HG02884 (cell line): ENCODE data around the gene MFAP4.

ENCODE experiments used
- ATAC-seq: cut with Tn5 transposase; IDR thresholded peaks from one replicate; pipeline ENCODE4 v1.9.1; 2021; ENCODE audit warnings: mild to moderate bottlenecking, moderate library complexity; ENCODE audit not compliant: unreplicated experiment

MFAP4 gene

GRCh38 chr17:19386974-19387920 lies at the start of gene MFAP4:
Gene MFAP4, minus strand, starts transcription at chr17:19387190. Its CDS starts 35 bp downstream, at chr17:19387155.
- ATAC-seq = no peak

GRCh38 chr17:19433727-19434340 lies 46.8 kb upstream of the MFAP4 start:
- ATAC-seq = no peak

GRCh38 chr17:19433255-19433654 lies 46.3 kb upstream of the MFAP4 start:
- no peak for ATAC-seq

GRCh38 chr17:19431691-19432090 lies 44.7 kb upstream of the MFAP4 start:
- no peak for ATAC-seq

- ATAC-seq = no peak
Observed at GRCh38 chr17:19426631-19427030, 39.6 kb upstream of the MFAP4 start.

GRCh38 chr17:19424934-19425868 lies 38.2 kb upstream of the MFAP4 start:
- no peak for ATAC-seq

- no peak for ATAC-seq
Observed at GRCh38 chr17:19421926-19422325, 34.9 kb upstream of the MFAP4 start.

GRCh38 chr17:19421219-19421618 lies 34.2 kb upstream of the MFAP4 start:
- no peak for ATAC-seq

- ATAC-seq = no peak
Observed at GRCh38 chr17:19418251-19418992, 31.4 kb upstream of the MFAP4 start.

- no peak for ATAC-seq
Observed at GRCh38 chr17:19417611-19418010, 30.6 kb upstream of the MFAP4 start.

- ATAC-seq = no peak
Observed at GRCh38 chr17:19415806-19416775, 29.1 kb upstream of the MFAP4 start.

GRCh38 chr17:19415311-19415710 lies 28.3 kb upstream of the MFAP4 start:
- ATAC-seq = no peak

- no peak for ATAC-seq
Observed at GRCh38 chr17:19414396-19415280, 27.6 kb upstream of the MFAP4 start.

- ATAC-seq = no peak
Observed at GRCh38 chr17:19413761-19414160, 26.8 kb upstream of the MFAP4 start.

GRCh38 chr17:19412984-19413383 lies 26.0 kb upstream of the MFAP4 start:
- no peak for ATAC-seq

- ATAC-seq = no peak
Observed at GRCh38 chr17:19412510-19412909, 25.5 kb upstream of the MFAP4 start.

GRCh38 chr17:19411631-19412030 lies 24.6 kb upstream of the MFAP4 start:
- no peak for ATAC-seq
